ENCODE data around the gene NECTIN3.
A peak's percentile ranks its signal among the peaks of the same experiment; 100 is the strongest.

Gene NECTIN3

DNA sequence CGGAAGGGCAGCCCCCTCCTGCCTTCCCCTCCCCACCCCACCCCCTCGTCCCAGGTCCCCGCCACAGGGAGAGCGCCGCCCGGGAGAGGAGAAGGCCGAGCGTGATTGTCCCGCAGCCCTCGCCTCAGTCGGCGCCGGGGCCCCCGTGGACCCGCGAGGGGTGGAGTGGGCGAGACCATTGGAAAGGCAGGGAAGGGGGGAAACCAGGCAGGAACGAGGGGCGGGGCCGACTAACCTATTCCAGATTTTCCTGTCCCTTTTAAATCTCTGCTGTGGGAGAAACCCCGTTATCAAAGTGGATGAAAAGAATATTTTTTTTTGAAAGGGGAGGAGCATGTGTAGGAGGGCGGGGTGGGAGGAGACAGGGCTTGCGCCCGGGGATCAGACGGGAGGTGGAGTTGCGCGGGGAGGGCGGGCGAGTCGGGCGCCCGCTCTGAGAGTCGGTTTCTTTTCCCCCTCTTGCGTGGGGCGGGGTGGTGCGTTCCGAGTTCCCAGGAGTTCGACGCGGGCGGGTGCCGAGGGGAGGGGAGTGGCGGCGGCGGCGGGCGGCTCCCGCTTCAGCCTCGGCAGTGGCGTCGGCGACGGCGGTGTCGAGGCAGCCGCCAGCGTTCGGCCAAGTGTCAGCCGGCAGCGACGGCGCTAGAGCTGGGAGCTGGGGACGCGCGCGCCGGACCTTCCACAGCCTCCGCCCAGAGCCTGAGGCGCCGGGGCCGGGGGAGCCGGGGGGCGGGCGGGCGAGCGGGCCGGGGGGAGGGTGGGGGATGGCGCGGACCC, at the start of gene NECTIN3:
NECTIN3 (plus strand) TSS at position 560 of the 774 bp plus-strand sequence; CDS start at position 762, 202 bp downstream.
- DNase-seq (ENCODE audit: low spot score): peak; percentile 81

DNA sequence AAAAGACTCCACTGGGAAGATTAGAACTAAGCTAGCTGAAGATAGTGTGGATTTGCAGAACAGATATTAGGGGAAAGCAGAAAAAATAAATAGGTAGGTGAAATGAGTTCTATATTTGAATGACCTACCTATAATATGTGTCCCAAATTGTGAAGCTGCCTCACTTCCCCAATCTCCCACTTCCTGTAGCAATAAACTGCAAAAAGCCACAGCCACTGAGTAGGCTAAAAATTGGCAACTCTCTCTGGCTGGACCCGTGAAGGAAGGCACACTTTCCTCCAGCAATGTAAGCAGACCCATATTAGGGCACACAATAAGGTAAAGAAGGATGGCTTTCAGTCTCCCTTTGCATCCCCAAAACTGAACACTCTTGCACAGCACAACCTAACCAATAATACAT, 43.7 kb upstream of the NECTIN3 start:
- DNase-seq (ENCODE audit: low spot score): no peak

DNA sequence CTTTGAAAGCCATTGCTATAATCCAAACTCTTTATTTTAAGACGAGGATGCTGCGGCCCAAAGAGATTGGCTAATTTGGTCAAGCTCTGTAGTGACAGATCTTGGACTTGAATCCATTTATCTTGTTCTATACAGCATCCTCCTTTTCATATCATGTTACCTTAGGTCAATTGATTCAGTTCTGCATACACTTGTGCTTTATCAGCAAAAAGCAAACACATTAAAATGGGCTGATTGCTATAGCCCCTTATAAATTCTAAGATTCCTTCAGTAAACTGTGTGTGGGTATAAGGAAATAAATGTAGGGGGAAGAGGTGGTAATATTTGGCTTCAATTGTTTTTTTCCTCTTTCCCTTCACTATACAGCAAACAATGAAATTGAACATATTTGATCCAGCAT, 40.1 kb upstream of the NECTIN3 start:
- DNase-seq (ENCODE audit: low spot score): no peak

GRCh38 chr3:111032677-111033076, 38.9 kb upstream of the NECTIN3 start:
- no peak for DNase-seq (ENCODE audit: low spot score)

DNA sequence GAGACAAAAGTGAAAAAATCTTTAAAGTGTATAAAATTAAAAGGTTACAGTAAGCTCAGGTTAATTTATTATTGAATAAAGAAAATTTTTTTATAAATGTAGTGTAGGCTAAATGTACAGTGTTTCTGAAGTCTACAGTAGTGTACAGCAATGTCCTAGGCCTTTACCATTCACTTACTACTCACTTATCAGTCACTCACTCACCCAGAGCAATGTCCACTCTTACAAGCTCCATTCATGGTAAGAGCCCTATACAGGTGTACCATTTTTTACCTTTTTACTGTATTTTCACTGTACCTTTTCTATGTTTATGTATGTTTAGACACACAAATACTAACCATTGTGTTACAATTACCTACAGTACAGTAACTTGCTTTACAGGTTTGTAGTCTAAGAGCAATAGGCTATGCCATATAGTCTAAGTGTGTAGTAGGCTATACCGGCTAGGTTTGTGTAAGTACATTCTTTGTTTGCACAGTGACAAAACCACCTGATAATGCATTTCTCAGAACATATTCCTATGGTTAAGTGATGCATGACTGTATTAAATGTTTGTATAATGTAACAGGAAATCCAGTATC, 38.1 kb upstream of the NECTIN3 start:
- DNase-seq (ENCODE audit: low spot score): no peak

DNA sequence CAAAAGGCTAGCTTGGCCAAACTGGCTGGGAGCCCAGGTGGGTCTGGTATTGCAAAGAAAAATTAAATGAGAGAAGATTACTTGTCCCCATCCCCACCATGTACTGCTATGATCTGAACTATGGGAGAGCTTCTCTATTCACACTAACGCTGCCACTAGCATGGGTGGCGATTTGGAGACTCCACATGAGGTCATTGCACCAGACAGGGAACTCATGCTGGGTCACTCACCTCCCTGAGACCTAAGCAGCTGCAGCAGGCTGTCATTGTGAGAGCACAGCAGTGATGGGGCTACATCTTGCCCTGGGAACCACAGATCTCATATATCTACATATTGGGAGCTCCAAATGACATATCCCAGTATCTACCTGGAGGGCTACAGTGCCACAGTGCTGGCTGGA, 36.3 kb upstream of the NECTIN3 start:
- DNase-seq (ENCODE audit: low spot score): no peak

DNA sequence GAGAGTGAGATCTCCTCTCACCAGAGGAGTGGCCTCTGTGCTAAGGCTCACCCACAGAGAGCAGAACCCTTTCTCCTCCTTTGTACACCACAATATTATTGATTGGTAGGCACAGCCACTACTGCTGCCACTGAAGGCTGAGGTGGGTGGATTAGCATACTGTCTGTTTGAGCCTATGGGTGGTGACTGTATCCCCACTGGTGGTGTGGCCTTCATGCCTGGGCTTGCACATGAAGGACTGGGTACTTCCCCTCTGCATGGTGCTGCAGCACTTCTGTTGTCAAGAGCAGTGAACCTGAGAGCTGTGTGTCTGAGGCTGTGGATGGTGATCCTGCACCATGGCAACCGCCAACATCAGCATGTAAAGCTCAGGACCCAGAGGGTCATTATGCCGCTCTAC, 35.7 kb upstream of the NECTIN3 start:
- no peak for DNase-seq (ENCODE audit: low spot score)

DNA sequence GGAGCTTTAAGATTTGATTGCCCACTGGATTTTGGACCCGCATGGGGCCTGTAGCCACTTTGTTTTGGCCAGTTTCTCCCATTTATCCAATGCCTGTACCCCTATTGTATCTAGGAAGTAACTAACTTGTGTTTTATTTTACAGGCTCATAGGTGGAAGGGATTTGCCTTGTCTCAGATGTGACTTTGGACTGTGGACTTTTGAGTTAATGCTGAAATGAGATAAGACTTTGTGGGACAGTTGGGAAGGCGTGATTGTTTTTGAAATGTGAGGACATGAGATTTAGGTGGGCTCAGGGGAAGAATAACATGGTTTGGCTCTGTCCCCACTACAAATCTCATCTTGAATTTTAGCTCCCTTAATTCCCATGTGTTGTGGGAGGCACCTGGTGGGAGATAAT, 30.7 kb upstream of the NECTIN3 start:
- DNase-seq (ENCODE audit: low spot score): no peak

DNA sequence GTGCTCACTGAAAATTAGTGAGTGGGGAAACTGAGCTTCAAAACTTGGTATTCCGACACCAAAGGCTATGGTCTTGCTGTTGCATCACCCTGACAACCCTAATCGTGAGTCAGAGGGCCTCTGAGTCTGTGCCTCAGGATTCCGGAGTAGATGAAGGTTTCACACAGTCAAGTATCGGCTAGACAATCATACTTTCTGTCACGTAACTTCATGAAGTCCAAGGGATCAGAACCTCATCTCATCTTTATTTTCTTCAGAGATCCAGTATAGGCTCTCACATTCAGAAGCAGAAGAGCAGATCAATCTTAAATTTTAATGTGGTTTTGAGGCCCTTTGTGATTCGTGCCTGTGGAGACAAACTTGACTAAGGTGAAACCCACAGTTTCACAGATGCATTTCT, 26.1 kb upstream of the NECTIN3 start:
- no peak for DNase-seq (ENCODE audit: low spot score)

DNA sequence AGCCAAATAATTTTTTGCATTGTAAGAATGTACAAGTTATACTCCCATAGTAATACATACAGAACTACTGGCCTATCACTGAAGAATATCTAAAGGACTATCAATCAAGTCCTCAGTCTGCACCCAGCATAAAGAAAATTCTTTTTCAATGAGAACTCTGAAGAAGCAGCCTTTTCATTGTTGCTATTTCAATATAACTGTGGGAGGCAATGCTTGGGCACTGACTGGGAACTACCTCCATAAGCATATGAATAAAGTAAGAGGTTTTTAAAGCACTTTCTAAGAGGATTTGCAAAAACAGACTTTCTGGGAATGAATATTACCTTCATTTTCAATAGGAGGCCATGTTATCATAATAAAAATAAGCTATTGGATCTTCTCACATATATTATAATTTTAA, 24.6 kb upstream of the NECTIN3 start:
- peak; percentile 31 for DNase-seq (ENCODE audit: low spot score)

GRCh38 chr3:111047812-111048435, 23.7 kb upstream of the NECTIN3 start:
- no peak for DNase-seq (ENCODE audit: low spot score)

- no peak for DNase-seq (ENCODE audit: low spot score)
Measured at GRCh38 chr3:111051354-111051753, 20.3 kb upstream of the NECTIN3 start.

DNA sequence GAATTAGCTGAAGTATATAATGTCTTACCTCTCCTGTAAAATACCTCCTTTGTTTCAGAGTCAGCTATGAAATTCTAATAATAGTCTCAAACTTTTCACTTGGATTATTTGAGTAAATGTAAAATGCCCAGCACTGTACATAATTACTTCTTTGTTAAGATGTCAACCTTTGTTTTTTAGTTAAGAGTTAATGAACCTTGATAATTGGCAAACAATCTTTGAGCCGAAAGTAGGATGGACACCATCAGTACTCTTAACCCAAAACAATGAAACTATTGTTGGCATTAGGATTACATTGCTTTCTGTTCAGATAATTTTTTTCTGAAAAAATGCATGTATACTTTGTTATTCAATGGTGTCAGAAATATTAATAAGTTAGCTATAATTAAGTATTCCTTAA, 3.0 kb upstream of the NECTIN3 start:
- DNase-seq (ENCODE audit: low spot score): no peak

DNA sequence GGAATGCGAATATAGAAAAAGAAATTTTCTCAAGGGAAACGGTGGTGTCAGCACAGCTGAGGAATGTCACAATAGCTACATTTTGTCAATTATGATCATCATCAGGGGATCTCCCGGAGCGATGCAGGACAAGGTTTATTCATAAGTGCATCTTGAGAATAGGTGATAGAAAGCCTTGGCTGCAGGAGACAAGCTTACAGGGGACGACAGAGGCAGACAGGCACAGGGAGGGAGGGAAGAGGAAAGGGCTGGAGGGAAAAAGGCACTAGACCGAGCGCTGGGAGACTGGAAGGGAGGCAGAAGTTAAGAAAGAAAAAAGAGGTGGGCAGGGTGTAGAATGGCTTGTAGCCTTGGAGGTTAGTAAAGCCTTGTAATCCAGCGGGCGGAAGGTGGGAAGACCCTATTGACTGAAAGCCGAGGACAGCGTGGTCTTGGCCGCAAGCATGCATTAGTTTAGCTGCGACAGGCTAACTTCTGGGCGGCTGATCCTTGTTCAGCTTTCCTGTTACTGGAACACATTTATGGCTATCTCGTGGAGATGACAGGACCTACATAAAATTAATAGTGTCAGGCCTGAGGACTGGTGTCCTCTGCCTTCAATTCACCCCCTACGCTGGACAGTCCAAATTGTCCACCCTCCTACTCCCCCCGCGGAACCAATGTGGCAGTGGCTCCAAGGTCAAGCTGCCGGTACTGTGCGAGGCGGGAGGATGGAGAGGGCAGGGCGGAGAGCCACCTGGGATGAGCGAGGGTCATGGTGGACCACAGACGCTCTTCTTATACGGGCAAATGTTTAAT, 1.4 kb upstream of the NECTIN3 start:
- DNase-seq (ENCODE audit: low spot score): peak; percentile 21

- no peak for DNase-seq (ENCODE audit: low spot score)
Measured at GRCh38 chr3:111070772-111071256, 802 bp upstream of the NECTIN3 start.

DNA sequence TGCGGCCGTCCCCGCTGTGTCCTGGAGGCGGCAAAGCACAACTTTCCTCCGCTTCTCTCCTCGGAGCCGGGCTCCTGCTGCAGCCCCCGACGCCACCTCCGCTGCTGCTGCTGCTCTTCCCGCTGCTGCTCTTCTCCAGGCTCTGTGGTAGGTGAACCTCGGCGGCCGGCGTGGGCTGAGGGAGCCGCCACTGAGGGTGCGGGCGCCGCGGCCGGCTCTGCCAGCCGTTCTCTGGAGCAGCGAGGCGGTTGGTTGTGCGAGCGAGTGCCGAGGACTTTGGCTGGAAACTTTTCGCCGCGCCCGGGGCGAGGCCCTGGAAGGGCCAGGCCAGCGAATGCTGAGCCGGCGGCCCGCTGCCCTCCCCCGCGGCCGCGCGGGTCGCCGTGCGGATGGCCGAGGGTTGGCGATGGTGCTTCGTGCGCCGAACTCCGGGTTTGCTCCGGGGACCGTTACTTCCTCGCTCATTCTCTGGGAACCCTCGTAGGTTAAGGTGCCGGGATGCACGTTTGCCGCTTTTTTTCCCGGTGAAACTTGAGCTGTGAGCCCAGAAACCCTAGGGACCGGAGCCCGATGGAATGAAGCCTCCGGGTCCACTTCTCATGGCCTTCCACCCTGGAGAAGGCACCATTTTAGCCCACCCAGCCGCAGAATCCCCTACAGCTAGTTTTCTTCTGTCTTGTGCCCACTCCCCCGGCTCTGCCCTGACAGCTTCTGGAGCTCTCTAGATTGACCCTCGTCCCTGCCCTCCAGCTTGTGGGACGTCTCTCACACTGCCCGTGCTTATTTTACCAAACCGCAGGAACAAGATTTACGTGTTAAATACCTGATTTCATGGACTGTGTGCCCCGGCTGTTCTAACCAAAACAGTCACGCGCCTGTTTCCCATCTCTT, 660 bp downstream of the NECTIN3 start:
- peak; percentile 7 for DNase-seq (ENCODE audit: low spot score)

GRCh38 chr3:111073218-111073617, 1.6 kb downstream of the NECTIN3 start:
- no peak for DNase-seq (ENCODE audit: low spot score)

DNA sequence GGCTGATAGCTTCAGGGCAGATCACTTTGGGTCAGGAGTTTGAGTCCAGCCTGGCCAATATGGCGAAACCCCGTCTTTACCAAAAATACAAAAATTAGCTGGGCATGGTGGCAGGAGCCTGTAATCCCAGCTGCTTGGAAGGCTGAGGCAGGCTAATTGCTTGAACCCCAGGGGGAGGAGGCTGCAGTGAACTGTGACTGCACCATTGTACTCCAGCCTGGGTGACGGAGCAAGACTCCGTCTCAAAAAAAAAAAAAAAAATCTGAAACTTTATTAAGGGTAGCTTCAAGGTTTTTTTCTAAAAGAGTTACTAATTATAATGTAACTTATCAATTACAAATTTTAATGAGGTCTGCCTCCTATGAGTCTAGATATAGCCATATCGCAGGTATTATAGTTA, 5.1 kb downstream of the NECTIN3 start:
- DNase-seq (ENCODE audit: low spot score): no peak

DNA sequence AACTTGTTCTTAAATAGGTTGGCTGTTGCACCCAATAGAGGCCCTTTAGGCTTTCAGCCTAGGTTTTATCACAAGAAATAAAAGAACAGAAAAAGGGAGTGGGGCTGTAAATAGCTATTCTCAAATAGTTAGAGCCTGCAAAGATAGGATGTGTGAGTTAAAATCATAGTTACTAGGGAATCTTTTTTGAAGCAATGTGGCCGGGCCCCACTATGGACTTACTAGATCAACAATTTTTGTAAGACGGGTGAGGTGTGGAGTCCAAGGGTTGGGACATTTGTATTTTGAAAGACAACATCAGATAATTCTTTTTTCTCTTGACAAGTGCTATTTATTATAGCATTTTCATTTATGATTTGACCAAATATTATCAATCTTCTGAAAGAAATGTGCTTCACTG, 5.8 kb downstream of the NECTIN3 start:
- DNase-seq (ENCODE audit: low spot score): no peak

DNA sequence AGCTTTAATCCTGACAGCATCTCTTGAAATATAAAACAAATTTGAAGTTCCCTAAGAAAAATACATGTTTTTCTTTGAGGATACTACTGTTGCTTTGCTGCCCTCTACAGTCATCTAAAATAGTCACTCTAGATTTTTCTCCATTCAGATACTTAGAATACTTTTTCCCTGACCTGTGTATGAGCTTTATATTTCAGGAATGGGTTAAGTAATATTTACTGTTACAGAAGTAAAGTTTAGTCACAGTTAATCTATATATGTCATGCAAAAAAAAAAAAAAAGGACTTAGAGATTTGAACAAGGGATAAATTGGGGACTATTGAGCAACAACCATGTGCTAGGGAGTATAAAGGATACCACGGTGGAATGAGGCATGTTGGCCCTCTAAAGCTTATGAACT, 8.8 kb downstream of the NECTIN3 start:
- DNase-seq (ENCODE audit: low spot score): no peak

DNA sequence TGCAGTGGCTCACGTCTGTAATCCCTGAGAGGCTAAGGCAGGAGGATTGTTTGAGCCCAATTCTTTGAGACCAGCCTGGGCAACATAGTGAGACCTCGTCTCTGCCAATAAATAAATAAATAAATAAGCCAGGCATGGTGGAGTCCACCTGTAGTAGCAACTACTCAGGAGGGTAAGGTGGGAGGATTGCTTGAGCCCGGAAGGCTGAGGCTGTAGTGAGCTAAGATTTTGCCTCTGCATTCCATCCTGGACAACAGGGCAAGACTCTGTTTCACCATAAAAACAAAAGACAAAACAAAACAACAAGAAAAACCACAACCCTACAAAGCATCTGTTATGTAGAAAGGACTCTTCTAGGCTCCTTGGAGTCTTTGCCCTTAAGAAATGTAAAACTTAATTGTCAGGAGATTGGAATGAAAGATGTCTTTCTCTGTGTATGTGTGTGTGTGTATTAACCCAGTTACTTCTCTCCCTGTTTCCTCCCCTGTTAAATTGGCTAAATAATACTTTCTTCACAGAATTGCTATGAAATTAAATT, 9.5 kb downstream of the NECTIN3 start:
- DNase-seq (ENCODE audit: low spot score): no peak

All from iPS-NIHi11 (cell line).